LHCN-M2 (cell line): Measurements from ENCODE around the gene SLC35A3. TPM values are rescaled to one million over a fixed set of nuclear protein-coding genes. Genes with fewer than 3 reads are reported as not detected.
A peak's percentile ranks its signal among the peaks of the same experiment; 100 is the strongest.
"Not testable (repeated sequence)": the region's sequence is repeated elsewhere in the genome, so short reads cannot be mapped to it uniquely, and the experiment has no call there.

Experiments
- DNase-seq: peaks from one replicate; pipeline ENCODE4 v3.0.0-alpha.2; 2012; ENCODE audit warnings: low read depth
- total RNA-seq: library from RNA; depleted of rRNA; stranded (reverse); fragments of >200 nt; gene quantifications from 2 replicates; pipeline ENCODE4 v1.2.3, GENCODE V29; 2014

Gene SLC35A3
- total RNA-seq, 1 experiment from 2014 or later: 32.0 TPM

DNA sequence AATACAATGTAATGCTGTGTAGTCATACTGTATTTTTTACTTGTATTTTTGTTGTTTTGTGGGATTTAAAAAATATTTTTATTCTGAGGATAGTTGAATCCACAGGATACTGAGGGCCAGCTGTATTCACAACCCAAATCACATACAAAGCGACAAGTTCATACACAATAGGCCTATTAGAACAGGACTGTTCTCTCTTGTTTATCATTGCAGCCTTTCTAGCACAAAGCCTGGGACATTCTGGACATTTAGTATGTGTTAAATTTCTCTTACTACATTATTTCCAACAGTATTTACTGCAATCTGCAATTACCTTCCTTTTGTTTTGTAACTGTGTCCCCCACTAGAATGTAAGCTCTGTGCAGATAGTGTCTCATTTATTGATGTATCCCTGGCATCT, 65.4 kb downstream of the SLC35A3 start:
- DNase-seq: no peak

DNA sequence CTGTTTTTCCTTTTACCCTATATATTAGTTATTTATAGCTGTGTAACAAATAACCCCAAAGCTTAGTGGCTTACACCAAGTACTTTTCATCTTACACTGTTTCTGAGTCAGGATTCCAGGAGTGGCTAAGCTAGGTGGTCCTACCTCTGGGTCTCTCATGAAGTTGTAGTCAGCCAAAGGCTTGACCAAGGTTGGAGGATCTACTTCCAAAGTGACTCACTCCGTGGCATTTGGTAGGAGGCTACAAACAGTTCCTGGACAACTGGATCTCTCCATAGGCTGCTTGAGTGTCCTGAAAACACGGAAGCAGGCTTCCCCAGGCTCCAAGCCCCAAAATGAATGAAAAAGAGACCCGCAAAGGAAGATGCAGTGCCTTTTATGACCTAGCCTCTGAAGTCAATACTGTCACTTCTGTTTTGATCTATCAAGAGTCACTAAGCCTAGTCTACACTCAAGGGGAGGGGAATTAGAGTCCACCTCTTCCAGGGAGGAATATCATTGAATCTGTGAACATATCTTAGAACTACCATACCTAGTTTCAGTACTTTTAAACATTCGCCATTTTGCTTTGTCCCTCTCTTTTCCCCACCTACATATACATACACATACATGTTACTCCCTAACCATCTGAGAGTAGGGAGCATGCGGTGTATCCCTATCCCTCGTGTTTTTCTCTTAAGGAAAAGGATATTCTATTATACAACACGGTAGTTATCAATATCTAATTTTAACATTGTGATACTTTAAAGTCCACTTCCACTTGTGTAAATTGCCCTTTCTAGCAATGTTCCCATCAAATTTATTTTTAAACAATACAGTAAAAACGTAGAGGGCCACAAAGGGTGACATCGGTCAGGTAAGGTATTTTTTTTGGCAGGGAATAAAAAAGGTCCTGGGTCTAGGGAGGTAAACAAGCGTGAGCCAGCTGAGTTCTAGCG, 67.2 kb downstream of the SLC35A3 start:
- peak; percentile 67 for DNase-seq

DNA sequence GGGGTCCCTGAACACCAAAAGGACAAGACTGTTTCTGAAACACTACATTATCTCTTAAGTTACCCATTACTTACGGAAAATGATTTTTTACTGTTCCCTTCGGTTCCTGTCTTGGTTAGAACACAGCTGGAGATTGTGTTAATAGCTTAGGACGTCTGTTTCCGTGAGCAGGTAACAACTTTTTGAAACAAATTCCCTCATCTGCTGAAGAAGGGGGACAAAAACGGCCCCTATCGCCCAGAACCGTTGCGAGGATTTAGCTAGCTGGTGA, 67.8 kb downstream of the SLC35A3 start:
- no peak for DNase-seq

DNA sequence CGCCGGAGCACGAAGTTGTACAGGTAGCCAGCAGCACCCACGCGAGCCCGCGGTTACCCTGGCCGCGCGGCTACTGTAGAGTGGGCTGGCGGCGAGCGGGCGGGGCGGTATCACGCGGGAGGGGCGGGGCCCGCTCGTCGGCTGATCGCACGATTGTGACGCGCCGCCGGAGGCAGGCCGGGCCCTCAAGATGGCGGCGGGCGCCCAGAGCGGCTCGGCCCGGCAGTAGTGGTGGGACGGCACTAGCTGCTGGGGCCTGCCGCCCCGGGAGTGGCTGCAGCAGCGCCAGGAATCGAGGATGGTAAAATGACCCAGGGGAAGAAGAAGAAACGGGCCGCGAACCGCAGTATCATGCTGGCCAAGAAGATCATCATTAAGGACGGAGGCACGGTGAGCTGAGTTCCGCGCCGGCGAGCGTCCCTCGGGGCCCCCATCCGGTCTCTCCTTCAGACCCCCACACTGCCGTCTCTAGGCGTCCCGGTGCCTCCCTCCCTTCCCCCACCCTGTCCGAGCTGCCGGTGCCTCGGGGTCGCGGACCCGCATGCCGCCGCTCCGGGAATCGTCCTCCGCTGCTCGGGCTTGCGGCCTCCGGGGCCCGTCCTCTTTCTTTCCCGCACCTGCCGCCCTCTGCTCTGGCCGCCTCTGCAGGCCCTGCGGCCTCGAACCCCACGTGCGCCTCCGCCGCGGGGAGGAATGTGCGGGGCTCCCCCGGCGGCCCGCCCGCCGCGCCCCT, 68.3 kb downstream of the SLC35A3 start:
- DNase-seq: peak; percentile 79

- peak; percentile 66 for DNase-seq
These were observed 69.0 kb downstream of the SLC35A3 start for GRCh38 chr1:100038660-100039287.

GRCh38 chr1:100039591-100039990, 69.8 kb downstream of the SLC35A3 start:
- DNase-seq: no peak

DNA sequence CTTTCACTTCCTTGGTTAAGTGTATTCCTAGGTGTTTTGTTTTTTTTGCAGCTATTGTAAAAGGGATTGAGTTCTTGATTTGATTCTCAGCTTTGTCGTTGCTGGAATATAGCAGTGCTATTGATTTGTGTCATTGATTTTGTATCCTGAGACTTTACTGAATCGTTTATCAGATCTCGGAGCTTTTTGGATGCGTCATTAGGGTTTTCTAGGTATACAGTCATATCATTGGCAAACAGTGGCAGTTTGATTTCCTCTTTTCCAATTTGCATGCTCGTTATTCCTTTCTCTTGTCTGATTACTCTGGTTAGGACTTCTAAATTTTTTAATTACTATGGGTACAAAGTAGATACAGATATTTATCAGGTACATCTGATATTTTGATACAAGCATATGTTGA, 75.4 kb downstream of the SLC35A3 start:
- DNase-seq: no peak

- not testable (repeated sequence) for DNase-seq
These were observed 77.5 kb downstream of the SLC35A3 start for GRCh38 chr1:100047235-100047708.

GRCh38 chr1:100050139-100050538, 80.3 kb downstream of the SLC35A3 start:
- no peak for DNase-seq

DNA sequence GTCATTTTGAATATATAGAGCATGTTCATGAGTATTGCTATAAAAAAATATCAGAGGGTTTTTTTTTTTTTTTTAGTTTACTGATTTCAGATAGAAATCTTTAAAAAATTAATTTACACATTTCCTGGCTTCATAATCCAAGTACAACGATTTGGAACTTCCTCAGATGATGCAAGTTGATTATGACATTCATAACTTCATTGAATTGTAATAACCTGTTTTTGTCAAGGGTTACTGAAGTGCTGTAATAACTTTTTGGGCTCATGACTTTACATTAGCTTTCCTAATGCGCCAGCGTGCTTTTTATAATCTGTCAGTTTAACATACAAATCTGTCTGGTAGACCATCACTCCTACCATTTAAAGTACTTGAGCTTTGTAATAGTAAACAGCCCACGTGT, 81.6 kb downstream of the SLC35A3 start:
- DNase-seq: no peak

DNA sequence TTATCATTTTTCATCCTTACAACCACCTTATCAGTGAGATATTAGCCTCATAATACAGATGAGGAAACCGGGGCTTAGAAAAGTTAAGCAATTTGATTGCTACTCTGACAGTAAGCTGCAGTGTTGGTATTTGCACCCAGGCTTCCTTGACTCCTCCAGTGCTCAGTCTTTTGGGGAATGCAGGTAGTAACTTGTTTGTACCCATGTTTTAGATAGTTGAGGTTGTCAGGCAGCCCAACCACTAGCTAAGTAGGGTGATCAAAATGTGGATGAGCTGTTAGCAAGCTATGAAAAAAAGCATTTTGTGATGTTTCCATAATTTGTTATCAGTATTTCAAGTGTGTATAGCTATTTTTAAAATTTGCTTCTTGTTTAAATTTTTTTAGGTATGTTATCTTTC, 82.1 kb downstream of the SLC35A3 start:
- no peak for DNase-seq

- DNase-seq: no peak
These were observed 83.3 kb downstream of the SLC35A3 start for GRCh38 chr1:100053119-100053518.

DNA sequence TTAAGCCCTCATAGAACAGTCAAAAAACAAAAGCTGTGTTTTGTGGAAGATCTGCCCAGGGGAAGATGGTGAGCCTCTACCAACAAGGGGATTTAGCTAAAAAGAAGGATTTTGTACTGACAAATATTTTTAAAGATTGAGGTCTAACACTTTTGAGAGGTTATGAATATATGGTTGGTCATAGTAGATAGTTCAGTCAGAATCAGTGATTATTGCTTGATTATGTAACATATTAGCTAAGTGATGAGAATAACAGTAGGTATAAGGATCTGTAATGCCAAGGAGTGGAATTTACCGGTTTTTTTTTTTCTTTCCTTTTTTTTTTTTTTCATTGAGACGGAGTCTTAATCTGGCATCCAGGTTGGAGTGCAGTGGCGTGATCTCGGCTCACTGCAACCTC, 83.9 kb downstream of the SLC35A3 start:
- no peak for DNase-seq

DNA sequence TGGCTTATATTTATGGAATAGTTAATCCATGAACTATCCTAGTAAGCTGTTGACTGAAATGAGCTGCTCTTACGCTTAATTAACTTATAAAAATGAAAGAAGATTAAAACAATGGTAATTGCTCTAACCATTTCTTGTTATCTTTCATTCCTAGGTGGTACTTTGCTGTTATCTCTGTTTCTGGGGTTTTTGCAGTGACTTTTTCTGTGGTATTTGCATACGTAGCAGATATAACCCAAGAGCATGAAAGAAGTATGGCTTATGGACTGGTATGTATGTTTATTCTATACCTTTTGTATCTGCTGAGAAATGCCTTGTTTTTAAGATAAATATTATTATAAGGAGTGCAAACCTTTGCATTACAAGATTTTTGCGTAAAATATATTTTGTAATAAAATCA, 91.9 kb downstream of the SLC35A3 start:
- no peak for DNase-seq

- no peak for DNase-seq
These were observed 95.6 kb downstream of the SLC35A3 start for GRCh38 chr1:100065183-100065968.

DNA sequence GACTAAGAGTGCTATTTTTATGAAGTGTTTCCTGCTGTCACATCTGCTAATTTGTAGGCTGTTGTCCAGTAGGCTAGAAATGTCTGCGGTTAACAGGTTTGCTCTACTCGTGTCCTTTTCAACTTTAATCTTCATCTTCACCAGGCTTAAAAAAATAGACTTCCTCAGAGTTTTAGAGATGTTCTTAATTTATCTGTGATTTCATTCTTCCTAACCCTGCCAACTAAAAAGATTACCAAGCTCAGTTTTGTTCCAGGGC, 96.1 kb downstream of the SLC35A3 start:
- DNase-seq: no peak

DNA sequence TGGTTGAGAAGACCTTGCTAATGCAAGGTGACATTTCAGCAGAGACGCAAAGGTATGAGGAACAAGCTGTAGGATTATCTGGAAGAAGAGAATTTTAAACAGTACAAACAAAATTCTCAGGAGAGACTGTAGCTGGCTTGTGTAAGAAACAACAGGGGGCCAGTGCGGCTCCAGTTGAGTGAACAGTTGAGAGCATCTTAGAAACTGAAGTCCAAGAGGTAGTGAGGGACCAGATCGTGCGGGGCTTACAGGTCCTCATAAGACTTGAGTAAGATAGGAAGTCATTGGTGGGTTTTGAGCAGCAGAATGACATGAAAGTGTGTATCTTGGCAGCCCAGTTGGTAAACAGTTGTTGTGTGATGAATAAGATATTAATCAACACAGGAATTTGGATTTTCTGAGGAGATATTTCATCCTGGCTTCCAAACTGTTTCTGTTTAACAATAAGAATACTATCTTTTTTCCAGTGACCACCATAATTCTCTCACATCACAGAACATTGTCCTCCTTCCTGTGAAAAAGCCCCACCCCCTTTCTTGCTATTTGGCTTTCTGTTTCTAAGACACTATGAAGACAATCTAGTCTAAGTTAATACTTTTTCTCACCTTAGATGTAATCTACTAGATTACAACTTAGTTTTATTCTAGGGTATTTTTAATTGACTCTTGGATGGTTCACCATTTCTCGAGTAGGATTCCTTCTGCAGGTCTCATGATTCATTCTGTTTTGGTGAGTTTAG, 100.6 kb downstream of the SLC35A3 start:
- no peak for DNase-seq

GRCh38 chr1:100073531-100073930, 103.7 kb downstream of the SLC35A3 start:
- DNase-seq: no peak

DNA sequence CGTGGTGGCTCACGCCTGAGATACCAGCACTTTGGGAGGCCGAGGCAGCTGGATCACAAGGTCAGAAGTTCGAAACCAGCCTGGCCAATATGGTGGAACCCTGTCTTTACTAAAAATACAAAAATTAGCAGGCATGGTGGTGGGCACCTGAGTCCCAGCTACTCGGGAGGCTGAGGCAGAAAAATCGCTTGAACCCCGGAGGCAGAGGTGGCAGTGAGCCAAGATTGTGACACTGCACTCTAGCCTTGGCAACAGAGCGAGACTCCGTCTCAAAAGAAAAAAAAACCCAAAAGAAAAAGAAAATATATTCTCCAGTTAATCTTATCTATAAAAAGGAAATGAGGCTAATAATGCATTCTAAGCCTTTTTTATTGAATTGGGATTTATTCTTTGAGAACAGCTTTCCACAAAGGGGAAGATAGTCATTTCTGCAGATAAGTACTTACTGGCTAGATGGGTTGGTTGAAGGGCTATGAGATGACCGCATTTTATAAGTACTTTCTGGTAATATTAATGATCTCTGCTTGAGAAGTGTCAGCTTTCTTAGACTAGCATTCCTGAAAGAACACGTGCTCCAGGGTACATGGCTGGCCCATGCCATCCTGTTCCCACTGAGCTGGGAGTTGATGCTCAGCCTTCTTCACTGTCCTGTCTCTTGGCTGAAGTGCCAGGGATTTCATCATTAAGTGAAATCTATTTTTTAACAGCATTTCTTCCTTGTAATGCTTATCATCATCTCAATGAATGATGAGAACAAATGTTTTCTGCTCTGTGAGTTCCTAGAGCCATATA, 105.0 kb downstream of the SLC35A3 start:
- DNase-seq: peak; percentile 20

DNA sequence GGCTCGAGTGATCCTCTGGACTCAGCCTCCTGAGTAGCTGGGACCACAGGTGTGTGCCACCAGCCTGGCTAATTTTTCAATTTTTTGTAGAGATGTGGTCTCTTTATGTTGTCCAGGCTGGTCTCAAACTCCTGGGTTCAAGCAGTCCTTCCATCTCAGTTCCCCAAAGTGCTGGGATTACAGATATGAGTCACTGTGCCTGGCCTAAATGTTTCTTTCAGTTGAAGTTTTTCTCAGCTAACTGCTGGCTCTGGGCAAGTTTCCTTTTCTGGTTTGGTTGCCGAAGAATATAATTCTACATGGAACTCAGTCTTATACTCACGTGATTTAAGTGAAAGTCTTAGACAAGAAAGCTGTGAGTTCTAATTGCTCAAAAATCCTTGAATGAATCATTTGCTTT, 106.0 kb downstream of the SLC35A3 start:
- peak; percentile 38 for DNase-seq
